Nucleus accumbens (tissue), 56 donors: ENCODE data around the gene APBB1IP.
"Not testable (repeated sequence)": the region's sequence is repeated elsewhere in the genome, so short reads cannot be mapped to it uniquely, and the experiment has no call there.

Source experiments
- DNase-seq, 56 donors: peaks; one replicate each; lab custom pipeline; 2025; lab: John Stamatoyannopoulos, UW

APBB1IP gene

DNA sequence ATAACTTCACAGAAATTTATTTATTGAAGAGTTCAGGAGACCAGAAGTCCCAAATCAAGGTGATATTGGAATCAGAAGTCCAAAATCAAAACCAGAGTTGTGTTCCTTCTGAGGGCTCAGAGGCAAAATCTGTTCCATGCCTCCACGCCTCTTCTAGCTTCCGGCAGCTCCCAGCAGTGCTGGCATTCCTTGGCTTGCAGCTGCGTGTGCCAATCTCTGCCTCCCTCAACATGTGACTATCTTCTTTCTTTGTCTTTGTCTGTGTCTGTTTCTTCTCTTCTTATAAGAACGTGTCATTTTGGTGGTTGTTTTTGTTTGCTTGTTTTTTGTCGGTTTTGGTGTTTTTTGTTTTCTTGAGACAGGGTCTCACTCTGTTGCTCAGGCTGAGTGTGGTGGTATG lies 116.1 kb downstream of the APBB1IP start:
- no peak for DNase-seq

DNA sequence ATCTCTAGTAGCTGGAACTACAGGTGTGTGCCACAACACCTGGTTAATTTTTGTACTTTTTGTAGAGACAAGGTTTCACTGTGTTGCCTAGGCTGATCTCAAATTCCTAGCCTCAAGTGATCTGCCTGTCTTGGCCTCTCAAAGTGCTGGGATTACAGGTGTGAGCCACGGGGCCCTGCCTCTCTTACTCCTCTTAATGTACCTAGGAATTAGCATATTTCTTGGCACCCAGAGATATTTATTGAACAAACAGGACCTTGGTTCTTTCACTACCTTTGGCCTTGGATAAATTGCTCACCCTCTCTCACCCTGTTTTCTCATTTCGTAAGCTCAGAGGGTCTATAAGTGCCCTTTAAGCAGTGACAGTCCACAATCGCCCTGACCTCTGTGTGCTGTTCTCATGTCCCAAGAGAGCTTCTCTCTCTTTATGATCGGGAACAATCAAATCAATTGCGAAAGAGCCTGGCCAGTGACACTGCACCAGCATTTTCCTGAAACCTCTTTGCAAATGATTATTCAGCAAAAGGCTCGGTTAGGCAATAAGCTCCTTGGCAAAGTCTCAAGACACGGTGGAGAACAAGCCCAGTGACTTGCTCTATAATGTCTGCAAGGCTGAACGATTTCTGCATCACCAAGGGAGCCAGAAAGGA lies 117.7 kb downstream of the APBB1IP start:
- peak in 10 of 56 donors; percentile 5 to 34 (median 10) for DNase-seq

DNA sequence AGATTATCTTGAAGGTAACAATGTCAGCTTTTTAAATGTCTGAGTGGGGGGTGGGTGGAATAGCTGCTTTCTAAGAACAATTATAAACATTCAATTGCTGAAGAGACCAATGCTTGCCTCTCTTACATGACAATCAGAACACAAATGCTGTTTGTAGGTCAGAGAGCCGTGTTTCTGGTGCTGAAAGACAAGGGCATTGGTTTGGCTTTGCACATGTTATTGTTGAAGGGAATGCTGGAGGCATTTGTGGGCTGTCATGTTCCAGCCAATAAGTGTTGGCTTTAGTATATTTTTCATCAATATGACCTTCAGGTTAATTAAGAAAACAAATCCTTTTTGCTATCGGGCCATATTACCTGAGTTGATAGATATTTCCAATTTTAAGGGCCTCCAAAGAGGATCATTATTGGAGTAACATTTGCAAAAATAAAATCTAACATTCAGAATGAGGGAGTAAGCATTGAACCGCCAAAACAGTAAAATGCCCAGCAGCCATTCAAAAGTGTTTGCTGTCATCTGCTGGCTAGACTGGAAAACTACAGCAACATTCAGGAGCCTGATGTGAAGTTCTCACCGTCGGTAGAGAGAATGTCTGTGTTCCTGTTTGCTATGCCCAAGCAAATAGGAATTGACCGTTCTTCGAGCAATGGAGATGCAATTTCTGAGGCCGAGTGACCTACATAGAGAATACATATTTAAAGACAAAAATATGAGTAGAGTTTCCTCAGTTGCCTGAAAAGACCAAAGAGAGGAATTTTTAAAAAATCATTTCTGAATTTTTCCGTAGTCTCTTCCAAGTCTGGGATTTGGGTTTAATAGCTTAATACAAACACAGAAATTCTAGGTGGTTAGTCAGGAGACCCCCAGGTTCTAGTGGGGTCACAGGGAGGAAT lies 118.9 kb downstream of the APBB1IP start:
- peak in 20 of 56 donors; percentile 2 to 52 (median 12) for DNase-seq

DNA sequence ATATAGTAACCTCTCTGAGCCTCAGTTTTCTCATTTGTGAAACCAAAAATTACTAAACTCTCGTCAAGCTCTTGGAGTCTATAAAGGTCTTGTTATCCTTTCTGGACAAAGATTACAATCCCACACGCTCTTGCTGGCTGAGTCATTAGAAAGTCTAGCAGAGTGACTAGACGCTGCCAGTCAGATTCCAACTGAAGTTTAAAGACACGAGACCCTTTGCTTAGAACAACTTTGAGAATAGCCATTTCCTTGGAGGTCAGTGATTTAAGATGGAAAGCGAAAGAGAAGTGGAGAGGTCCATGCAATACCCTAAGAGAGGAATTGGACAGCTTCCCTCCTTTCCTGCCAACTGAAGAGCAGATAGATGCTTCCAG lies 119.5 kb downstream of the APBB1IP start:
- DNase-seq, result no peak

DNA sequence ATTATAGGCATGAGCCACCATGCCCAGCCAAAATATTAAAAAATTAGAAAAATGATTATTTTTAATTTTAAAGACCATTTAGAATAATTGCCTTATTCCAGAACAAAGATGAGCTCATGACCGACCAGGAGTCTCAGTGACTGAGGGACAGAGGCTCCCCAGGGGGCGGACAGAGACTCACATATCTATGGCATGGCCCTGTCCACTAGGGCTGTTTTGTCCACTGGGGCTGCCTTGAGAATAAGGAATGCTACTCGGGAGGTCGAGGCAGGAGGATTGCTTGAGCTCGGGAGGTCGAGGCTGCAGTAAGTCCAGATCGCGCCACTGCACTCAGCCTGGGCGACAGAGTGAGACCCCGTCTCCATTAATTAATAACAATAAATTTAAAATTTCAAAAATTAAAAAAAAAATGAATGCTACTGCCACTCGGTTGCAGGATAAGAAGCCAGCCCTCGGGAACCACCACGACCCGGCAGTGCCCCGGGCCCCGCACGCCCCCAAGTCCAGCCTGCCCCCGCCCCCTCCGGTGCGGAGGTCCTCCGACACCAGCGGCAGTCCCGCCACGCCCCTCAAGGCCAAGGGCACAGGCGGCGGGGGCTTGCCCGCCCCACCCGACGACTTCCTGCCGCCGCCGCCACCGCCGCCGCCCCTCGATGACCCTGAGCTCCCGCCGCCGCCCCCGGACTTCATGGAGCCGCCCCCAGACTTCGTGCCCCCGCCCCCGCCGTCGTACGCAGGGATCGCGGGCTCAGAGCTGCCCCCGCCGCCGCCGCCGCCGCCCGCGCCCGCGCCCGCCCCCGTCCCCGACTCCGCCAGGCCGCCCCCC lies 128.6 kb downstream of the APBB1IP start:
- peak in 6 of 56 donors; percentile 2 to 68 (median 31) for DNase-seq

DNA sequence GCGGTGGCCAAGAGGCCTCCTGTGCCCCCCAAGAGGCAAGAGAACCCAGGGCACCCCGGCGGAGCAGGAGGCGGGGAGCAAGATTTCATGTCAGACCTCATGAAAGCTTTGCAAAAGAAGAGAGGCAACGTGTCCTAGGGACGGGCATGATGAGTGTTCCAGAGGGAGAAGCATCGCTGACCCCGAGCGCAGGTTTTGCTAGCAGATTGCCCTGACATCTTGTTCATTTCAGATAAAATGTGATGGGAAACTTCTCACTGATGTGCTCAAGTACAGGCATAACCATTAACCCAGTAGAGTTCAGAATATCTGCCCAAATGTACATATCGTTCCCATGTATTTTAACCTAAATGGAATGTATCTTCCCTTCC lies 129.2 kb downstream of the APBB1IP start:
- peak in 1 of 56 donors; percentile 68 for DNase-seq

DNA sequence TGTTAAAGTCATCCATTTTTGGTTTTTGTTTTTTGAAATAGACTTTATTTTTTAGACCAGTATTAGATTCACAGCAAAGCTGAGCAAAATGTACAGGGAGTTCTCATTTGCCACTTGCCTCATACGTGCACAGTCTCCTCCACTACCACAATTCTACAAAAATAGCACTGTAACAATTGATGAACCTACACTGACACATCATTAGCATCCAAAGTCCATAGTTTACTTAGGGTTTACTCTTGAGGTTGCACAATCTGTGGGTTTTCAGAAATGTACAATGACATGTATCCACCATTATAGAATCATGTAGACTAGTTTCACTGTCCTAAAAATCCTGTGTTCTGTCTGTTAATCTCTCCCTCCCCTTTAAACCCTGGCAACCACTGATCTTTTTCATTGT lies 133.5 kb downstream of the APBB1IP start:
- DNase-seq, result no peak

DNA sequence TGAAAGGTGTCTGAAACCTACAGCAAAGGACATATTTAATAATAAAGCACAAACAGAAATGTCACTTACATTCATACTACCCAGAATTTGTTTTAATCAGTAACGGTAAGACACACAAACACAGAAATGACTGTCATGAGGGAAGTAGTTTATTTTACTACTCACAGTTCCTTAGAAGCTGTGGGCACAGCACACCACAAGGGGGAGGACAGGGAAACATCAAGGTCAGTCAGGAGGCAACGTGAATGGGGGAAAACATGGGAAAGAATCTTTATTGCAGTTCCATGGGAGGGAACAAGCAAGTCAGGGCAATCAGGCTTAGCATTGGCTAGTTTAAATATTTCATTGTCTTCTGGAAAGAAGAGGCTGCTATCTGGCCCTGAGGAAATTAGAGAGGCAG lies 135.5 kb downstream of the APBB1IP start:
- no peak for DNase-seq

DNA sequence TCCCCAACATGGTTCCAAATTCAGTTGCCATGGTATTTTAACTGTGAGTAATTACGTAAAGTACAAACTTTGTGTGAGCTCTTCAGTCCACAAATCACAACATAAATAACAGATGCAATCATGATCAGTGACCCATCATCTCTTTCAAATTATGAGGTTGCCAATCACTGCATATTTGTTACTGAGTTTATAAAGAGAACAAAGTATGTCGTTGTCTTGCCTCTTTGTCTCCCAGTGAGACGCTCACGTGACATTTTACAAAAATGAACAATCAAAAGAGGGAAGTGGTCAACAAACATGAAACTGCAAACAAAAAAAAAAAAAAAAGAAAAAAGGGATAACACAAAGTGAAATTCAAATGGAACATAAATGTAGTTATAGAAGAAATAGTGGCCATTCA lies 136.6 kb downstream of the APBB1IP start:
- DNase-seq, result no peak

DNA sequence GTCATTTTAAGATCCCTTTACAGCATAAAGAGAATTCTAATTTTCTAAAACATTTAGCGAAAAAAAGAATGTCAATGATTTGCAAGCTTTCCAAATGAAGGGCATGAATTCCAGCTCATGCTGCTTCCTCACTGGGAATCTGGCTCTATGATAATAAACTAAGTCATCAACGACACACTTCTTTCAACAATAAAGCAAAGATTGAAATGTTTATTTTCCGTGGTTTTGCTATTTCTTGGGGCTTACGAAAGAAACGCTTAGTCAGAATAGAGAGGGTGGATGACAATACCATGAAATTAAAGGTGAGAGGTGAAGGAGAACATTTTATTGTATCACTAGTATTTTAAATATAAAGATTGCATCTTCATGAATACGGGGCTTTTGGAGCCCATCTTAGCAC lies 140.2 kb downstream of the APBB1IP start:
- not testable (repeated sequence) for DNase-seq

DNA sequence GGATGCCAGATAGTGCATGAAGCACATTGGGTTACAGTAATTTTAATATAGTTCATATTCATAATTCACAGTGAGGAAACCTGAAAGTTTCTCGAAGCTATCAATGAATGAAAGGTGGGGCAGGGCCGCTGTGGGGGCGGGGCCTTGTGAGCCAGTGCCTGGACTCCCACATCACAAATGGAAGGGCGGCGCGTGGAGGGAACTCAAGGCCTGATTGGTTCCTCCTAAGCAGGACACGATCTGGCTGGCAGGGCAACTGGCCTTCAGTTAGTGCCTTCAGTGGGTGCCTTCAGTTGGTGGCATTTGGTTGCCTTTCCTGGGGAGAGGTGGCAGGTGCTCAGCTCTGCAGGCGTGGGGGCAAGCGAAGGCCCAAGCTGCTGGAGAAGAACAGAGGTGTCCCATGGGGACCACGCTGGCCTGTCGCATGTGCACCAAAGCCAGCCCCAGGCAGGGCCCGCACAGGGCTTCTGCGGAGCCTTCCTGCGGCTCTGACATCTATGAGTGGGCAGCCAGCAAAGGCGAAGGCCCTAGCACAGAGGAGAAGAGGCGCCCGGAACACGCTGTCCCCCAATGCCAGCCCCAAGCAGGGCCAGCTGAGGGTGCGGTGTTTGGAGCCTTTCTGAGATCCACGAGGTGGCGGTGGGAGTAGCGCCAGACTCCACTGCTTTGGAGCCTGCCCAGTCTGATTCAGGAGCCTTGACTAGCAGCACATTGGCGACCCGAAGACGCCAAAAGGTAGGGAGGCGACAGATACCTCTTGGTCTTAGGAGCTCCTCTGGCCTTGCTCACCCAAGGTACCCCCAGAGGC lies 141.3 kb downstream of the APBB1IP start:
- no peak for DNase-seq

DNA sequence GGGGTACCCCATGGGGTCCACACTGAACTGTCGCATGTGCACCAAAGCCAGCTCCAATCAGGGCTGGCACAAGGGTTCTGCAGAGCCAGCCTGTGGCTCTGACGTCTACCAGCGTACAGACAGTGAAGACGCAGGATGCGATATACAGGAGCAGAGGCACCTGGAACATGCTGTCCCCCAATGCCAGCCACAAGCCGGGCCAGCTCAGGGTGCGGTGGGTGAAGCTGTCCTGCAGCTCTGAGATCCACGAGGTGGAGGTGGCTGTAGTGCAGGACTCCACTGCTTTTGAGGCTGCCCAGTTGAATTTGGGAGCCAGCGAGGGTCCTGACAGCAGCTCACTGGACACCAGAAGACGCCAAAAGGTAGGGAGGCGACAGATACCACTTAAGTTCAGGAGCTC lies 148.1 kb downstream of the APBB1IP start:
- DNase-seq, result no peak

DNA sequence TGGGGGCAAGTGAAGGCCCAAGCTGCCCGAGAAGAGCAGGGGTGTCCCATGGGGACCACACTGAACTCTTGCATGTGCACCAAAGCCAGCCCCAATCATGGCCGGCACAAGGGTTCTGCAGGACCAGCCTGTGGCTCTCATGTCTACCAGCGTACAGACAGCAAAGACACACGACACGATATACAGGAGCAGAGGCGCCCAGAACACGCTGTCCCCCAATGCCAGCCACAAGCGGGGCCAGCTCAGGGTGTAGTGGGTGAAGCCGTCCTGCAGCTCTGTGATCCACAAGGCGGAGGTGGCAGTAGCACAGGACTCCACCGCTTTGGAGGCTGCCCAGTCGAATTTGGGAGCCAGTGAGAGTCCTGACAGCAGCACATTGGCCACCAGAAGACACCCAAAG lies 150.5 kb downstream of the APBB1IP start:
- DNase-seq, result no peak

DNA sequence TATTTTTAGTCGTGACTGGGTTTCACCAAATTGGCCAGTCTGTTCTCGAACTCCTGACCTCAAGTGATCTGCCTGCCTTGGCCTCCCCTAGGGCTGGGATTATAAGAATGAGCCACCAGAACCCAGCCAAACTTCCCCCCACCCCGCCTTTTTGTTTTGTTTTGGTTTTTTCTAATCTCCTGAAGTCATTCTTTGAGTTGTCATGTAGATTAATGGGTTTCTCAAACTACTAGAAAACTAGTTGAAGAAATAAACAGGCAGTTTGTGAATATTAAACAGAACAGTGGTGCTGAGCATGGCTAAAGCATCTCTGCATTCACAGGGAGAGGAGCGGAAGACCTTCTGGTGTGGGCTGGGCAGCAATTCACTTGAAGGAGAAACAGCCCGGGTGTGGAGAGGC lies 151.7 kb downstream of the APBB1IP start:
- DNase-seq, result not testable (repeated sequence)

DNA sequence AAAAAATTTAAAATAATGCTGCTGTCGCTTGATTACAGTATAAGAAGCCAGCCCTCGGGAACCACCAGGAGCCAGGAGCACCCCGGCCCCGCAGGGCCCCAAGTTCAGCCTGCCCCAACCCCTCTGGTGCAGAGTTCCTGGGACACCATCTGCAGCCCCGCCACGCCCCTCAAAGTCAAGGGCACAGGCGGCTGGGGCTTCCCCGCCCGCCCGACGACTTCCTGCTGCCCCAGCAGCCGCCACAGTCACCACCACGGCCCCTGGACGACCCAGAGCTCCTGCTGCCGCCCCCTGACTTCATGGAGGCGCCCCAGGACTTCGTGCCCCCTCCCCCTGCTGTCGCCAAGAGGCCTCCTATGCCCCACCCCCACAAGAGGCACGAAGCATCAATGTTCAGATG lies 155.8 kb downstream of the APBB1IP start:
- no peak for DNase-seq

DNA sequence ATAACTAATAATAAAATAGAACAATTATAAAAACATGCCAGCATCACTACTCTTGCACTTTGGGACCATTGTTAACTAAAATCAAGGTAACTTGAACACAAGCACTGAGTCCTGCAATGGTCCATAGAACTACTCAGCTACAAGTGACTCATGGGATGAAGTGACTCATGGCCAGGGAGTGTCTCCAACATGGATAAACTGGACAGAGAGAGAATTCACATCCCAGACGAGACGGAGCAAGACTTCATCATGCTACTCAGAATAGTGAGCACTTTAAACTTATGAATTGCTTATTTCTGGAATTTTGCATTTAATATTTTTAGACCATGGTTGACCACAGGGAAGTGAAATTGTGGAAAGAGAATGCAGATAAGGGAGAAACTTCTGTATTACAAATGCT lies 165.1 kb downstream of the APBB1IP start:
- not testable (repeated sequence) for DNase-seq

DNA sequence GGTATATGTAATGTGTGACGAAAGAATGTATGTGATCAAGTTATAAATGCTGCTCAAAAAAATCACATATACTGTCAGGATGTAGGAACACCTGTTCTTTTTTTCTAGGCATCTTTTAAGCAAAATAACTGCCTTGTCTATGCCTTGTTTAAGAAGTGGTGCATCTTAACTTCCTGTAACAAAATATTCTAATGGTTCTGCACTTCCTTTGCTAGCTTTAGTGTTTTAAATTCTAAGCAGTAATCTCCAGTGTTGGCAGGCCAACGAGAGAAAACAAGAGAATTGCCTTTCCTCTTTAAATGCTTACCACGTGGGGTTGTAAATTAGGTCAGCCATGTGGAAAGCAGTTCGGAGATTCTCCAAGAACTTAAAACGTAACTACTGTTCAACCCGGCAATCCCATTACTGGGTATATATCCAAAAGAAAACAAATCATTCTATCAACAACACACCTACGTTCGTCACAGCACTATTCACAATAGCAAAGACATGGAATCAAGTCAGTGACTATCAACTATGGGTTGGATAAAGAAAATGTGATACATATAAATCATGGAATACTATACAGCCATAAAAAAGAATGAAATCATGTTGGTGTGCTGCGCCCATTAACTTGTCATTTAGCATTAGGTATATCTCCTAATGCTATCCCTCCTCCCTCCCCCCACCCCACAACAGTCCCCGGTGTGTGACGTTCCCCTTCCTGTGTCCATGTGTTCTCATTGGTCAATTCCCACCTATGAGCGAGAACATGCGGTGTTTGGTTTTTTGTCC lies 166.4 kb downstream of the APBB1IP start:
- DNase-seq, result not testable (repeated sequence)

DNA sequence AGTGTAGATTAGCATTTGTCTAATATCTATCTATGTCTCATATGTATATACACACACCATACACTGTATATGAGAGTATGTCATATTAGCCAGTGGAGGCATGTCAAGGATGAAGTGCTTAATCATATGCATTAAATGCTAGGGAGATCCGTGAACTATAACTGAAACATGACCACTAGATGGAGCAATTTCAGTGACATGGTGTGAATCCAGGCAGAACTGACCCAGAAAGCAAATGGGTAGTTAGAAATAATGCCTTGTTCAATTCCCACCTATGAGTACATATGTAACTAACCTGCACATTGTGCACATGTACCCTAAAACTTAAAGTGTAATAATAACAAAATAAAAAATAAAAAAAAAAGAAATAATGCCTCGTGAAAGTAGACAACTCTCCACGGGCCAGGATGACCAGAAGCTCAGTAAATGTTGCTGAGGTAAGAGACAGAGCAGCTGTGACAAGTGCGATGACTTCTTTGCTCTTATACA lies 168.3 kb downstream of the APBB1IP start:
- DNase-seq, result not testable (repeated sequence)
